NCI-H1092 treated with DMSO at 0.1 percent for 48 hours (cell line): ENCODE data around the gene GVQW3.
A peak's percentile ranks its signal among the peaks of the same experiment; 100 is the strongest.
"Not testable (repeated sequence)": the region's sequence is repeated elsewhere in the genome, so short reads cannot be mapped to it uniquely, and the experiment has no call there.

ENCODE experiments used
- DNase-seq: peaks from one replicate; lab custom pipeline; 2025; lab: John Stamatoyannopoulos, UW

The GVQW3 gene

DNA sequence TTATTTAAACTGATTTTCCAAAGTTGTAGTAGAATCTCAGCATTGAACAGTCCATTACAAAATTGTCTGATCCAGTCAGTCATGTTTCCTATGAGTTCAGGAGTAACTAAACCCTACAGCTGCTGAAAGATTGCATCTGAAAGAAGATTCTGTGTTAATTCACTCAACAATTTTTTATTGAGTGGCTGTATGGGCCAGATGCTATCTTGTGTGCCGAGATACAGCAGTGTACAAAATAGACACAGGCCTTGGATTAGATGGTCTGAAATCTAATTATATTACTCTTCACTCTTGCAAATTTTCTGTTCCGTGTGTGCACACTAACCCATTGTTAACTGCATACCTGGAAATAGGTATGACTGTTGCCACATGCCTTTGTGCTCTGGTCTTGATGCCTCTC is 7.3 kb downstream of the GVQW3 start:
- no peak for DNase-seq

DNA sequence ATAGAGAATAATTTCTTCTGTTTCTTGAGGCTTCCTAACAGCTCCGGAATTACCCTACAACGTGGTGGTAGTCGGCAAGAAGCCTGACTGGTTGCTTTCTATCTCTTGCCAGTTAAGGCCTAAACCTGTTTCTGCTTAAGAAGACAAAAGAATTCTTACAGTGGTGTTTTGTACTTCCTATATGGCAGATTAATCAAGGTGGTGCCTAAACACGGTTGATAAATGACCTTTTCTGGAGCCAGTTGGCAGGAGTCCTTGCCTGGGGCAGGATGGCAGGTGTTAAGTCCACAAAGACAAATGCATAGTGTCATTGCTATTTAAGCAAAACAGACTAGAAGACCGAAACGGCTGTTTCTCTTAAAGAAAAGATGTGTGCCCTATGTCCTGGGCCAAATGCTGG is 9.9 kb downstream of the GVQW3 start:
- peak; percentile 56 for DNase-seq

DNA sequence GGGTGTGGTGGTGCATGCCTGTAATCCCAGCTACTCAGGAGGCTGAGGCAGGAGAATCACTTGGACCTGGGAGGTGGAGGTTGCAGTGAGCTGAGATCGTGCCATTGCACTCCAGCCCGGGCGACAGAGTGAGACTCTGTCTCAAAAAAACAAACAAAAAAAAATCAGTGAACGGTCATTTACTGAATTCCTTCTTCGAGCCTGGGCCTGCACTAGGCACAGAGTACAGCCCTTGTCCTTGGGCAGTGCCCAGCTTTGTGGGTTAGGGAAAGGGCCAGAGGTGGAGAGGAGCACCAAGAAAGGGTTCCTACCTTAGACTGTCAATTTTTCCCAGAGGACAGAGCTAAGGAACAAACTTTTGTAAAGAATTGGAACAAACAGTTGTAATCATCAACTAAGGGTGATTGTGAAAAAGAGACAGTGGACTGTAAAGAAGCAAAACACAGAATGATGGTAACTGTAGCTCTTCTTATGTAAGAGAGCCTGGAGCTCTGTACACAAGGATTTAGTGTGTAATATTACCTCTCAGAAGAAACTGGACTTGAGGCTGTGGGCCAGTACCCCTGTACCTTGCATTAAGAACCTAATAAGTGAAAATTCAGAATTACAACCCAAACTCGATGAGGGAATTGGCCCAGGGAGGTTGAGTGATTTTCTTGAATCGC is 10.8 kb downstream of the GVQW3 start:
- no peak for DNase-seq

DNA sequence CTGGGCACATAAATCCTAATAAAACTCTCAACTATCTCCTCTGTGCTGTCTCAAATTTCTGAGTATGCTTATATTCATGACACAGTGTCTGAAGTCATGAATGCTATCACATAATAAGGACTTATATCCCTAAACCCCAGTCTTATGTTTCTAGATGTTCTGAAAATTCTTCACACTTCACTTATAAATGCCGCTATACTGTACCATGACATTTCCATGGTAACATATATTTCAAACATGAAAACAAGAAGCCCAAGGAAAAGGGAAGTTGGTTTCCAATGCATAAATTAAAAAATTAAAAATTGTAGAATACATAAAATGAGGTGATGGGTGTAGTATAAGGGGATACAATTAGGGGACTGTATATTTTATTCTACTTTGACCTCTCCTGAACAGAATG is 11.7 kb downstream of the GVQW3 start:
- no peak for DNase-seq

DNA sequence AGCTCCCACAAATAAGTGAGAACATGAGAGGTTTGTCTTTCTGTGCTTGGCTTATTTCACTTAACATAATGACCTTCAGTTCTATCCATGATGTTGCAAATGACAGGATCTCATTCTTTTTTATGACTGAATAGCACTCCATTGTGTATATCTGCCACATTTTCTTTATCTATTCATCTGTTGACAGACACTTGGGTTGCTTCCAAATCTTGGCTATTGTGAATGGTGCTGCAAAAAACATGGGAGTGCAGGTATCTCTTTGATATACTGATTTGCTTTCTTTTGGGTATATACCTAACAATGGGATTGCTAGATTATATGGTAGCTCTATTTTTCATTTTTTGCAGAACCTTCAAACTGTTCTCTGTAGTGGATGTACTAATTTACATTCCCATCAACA is 13.3 kb downstream of the GVQW3 start:
- DNase-seq, result no peak

DNA sequence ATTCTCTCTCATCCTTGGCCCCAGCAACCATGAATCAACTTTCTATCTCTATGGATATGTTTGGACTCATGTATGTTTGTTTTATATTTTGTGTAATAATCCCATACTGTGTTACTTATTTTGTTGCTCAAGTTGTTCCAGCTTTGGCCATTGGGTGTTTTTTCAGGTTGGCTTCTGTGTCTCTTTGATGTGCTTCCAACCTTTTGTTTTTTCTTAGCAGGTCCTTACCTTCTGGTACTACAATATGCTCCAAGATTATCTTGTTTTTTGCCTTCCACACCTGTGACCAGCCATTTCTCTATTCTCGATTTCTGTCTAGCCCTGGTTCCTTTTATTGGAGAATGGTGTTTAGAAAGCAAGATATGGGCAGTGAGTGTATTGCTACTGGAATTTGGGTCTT is 14.2 kb downstream of the GVQW3 start:
- DNase-seq, result no peak

DNA sequence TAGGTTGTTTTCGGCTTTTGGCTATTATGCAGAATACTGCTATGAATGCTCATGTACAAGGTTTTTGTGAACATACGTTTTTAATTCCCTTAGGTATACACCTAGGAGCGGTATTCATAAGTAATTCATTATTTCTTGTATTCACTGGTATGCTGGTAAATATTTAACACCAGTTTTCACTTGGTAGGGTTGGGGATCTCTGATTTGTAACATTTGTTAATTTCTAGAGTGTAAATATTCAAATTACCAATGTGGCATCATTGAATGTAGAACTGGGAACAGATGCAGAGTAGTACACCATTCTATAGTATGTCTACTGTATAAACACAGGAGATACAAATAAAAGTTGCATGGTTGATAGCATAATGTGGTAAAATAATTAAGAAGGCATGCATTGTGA is 16.3 kb downstream of the GVQW3 start:
- no peak for DNase-seq

DNA sequence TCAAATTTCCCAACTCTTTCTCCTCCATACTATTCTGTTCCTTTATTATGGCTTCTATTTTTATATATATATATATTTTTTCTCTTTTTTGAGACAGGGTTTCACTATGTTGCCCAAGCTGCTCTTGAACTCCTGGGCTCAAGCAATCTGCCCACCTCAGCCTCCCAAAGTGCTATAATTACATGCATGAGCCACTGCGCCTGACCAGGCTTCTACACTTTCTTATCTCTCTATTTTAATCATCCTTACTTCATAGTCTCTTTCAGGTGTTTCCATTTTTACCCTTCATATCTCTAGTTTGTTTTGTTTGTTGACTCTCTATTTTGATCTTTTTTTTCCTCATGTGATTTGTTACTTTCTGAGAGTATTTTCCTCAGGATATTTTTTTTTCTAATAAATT is 19.8 kb downstream of the GVQW3 start:
- no peak for DNase-seq

DNA sequence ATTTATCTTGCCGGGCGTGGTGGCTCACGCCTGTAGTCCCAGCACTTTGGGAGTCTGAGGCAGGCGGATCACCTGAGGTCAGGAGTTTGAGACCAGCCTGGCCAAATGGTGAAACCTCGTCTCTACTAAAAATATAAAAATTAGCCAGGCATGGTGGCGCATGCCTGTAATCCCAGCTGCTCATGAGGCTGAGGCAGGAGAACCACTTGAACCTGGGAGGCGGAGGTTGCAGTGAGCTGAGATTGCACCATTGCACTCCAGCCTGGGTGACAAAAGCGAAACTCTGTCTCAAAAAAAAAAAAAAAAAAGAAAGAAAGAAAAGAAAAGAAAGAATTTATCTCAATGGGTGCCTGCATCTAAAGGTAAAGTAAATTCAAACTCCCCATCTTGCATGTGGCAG is 20.4 kb downstream of the GVQW3 start:
- not testable (repeated sequence) for DNase-seq

DNA sequence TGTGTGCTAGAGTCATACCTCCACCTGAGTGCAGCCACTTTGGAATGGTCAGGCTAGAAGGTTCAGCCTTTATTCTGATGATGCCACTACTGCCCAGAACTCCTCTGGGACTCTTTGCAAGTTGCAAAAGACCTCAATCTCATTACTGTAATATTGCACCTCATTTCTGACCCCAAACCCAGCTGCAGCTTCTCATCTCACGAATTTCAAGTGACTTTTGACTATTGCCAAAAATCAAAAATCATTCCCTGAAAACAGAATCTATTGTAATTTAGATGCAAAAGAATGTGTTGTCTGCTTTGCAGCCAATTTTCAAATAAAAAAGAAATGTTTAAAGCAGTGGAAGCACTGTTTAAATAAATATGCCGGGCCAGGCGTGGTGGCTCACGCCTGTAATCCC is 25.2 kb downstream of the GVQW3 start:
- DNase-seq, result no peak

DNA sequence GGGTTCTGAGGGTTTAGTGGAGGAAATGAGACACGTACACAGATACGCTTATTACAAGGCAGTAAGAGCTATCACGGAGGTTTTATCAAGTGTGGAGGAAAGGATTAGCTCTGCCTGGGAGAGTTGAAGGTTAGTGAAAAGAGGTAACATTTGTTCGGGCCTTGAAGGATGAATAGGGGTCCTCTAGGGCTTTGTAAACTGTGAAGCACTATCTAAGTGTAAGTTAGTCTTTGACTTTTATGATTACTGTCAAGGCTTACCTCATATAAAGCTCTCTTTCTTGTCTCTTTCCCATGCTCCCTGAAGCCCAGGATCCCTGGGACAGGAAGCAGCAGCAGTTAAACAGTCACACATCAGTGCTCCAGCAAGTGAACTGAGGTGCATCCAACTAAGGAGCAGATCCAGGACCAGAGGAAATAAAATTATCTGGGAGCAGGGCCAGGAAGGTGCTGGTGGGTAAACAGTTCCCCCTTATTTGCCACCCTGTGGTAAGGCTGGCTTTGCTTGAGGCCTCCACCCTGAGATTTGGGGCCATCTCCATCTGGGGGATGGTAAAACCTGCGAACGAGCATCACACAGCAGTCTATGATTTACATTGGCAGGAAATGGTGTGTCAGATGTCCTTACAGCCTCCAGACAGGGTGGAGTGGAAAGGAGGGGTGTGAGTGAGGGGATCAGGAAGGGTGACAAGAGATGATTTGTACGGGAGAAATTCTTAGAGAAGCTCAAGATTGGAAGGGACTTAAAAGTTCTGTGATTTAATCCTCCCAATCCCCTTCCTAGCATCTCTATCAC is 27.2 kb downstream of the GVQW3 start:
- DNase-seq, result peak; percentile 95

DNA sequence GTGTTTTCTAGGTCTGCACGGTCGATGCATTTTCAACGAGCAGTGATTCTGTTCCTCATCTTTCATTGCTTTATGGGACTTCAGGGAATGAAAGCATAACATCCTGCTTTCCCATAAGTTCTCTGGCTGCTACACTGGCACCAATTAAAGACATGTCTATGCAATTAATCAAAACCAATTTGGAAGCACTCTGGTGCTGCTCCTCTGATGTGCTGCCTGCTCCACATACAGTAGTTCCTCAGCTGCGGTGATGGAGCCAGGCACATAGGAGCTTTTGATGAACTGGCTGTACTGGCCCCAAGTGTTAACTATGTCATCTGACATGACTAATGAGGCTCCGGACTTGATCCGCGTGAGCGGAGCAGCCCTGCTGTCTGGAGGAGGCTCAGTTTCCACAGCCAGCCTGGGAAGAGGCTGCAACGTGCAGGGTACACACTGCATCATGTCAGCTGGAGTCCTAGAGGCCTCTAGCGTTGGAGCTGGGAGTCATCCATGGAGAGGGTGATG is 29.8 kb downstream of the GVQW3 start:
- DNase-seq, result peak; percentile 29

DNA sequence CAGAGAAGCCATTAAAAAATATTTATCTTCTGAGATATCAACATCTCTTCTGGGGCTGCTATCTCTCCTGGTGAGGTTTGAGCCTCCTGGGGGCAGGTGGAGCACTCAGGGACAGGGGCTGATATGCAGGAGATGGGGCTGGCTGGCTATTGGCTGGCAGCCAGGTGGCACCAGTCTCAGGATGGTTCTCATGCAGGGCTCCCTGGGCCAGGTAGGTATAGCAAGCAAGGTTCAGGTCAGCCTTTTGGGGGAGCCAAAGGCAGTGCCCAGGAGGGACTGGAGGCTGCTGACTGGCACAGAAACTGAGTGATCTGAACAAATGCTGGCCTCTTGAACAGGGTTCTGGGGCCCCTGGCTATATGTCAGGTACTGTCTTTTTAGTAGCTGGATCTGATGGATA is 34.0 kb downstream of the GVQW3 start:
- no peak for DNase-seq

DNA sequence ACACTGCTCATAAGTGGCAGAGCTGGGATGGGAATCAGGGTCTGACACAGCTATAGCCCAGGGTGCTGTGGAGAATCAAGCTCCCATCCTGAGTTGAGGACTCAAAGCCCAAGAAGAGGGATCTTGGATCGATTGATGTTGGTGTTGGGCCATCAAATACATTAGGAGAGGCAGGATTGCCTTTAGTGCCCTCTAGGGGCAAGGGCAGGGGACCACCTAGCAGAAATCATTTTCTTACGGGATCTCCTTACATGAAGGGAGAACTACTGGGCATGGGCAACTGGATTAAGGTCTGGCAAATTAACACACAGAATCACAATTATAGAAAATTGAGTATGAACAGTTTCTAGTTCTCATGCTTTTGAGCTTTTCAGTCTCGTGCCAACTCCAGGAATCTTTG is 38.8 kb downstream of the GVQW3 start:
- DNase-seq, result no peak

DNA sequence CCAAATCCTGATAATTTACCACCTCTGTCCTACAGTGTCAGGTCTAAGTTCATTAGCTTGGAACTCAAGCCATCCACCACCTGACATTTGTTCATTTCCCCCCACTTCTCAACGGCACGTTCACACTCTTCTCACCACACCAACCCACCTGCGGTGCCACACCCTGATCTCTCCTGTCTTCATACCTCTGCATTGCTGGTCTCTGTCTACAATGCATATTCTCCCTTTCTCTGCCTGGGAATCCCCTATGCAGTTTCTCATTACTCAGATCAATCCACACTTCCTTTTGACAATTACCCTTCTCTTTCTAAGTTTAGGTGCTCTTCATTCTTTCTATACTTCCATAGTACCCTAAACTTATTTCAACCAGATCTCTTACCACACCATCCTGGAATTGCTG is 43.3 kb downstream of the GVQW3 start:
- no peak for DNase-seq

DNA sequence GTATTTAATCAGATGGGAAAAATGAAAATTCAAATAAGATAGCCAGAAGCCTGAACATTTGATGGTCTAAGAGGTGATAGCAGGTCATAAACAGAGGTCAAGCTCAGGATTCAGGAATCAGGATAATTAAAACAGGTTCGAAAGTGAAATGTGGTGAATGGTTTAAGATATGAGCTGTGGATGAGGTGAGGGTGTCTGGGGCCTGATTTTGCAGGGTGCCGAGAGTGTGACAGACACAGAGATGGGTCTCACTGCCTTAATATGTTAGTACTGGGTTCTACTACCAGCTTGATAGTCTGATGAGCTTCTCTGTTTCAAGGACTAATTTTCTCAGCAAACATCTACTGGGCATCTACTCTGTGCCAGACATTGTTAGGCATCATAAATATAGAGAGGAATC is 43.8 kb downstream of the GVQW3 start:
- no peak for DNase-seq

DNA sequence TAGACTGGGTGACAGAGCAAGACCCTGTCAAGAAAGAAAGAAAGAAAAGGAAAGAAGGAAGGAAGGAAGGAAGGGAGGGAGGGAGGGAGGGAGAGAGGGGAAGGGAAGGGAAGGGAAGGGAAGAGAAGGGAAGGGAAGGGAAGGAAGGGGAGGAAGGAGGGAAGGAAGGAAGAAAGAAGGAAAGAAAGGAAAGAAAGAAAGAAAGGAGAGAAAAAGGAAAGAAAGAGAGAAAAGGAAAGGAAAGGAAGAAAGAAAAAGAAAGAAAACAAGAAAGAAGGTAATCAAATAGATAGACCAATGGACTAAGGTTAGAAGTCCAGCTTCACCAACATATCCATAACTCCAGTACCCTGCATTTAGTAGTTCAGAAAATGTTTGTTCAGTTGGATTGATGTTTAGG is 45.5 kb downstream of the GVQW3 start:
- no peak for DNase-seq

DNA sequence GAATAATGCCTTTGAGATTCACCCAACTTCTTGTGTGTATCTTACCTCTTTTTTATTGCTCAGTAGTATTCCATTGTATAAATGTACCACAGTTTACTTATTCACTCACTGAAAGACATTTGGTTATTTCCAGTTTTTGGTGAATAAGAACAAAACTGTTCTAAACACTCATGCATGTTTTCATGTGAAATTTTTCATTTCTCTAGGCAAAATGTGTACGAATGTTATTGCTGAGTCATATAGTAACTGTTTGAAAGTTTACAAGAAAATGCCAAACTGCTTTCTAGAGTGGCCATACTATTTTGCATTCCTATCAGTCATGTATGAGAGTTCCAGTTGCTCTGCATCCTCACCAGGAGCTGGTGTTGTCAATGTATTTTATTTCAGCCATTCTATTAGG is 54.9 kb downstream of the GVQW3 start:
- no peak for DNase-seq

DNA sequence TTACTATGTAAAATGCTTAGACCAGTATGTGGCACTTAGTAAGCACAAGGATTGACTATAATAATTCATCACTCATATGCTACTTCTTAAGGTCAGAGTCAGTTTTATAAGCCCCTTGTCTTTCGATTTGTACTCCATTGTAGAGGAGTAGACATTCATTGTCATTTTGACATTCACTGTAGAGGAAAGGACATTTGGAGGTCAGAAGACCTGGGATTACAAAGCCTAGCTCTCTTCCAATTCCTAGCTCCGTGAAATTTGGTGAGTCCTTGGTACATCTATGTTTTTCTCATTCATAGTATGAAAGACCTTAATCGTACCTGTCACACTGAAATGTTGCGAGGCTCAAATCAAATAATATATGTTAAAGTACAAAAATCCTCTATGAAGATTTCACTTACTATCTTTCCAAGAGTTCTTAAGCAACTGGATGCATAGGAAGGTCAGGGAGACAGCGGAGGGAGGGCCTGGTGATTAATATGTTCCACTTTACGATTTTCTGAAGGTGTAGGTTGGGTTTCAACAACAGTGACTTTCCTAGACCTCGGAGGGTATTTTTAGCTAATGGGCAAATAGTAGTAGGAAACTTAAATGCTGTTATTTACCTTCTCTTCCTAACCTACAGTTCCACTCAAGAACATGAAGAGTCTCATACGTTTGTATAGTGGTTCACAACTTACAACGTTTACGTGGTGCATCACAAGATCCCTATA is 62.3 kb downstream of the GVQW3 start:
- DNase-seq, result peak; percentile 37

DNA sequence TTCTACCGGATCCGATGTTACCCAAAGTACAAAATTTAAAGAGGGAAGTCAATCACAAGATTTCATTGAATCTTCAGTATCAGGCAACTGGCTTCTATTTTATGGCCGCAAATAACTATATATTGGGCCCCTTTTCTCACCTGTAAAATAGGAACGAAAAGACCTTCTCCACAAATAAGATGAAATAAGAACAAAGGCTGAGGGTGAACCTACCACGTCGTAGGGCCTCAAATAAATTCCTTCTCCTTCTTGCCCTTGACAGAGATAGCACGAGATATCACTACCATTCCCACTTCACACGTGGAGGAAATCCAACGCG is 62.9 kb downstream of the GVQW3 start:
- DNase-seq, result no peak

DNA sequence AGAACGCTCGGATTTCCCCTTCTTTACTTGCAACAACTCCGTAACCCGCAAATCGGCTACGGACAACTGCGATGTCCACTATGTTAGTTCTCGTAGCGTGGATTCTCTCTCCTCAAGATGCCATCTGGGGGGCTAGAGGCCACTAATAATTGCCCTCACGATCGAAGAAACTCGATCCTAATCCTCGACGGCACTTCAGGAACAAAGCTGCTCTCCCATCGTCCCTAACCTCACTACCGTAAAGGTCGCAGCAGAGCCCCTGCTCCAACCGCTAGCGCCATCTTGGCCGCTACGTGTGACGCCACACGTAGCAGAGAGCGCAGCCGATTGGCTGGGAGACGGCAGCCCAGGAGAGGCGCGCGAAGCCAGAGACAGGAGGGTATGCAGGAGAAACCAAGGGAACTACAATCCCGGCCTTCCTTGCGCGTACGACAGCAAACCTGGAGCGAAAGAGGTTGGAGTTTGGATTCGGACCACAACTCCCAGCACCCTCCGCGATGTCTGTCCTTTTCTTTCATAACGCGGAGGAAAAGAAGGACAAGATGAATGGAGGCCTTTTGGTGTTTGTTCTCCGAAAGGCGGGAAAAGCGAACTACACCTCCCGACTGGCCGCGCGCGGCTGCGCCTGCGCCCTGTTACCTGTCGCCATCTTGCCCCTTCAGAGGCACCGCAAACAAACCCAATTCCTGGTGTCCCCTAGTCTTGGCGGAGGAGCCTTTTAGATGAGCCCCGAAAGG is 63.4 kb downstream of the GVQW3 start, which contains the start of gene EMSY:
EMSY (plus strand) TSS at position 635 of the 737 bp plus-strand sequence. CDS start 1,921 bp downstream, outside the sequence.
- peak; percentile 100 for DNase-seq
